ENCODE measurements around the gene EP400.

- TF ChIP-seq ZNF160 (CRISPR knock-in tag; IDR thresholded peaks at IDR 0.05) (no peak), AFF4 (CRISPR knock-in tag; IDR thresholded peaks at IDR 0.05) (no peak), GABPA (IDR thresholded peaks at IDR 0.05; ENCODE audit: low read depth, low read length) (no peak), GABPA (CRISPR knock-in tag; IDR thresholded peaks at IDR 0.05; ENCODE audit: low read depth) (no peak), ZNF484 (CRISPR knock-in tag; IDR thresholded peaks at IDR 0.05; ENCODE audit: borderline replicate concordance, low read depth) (no peak), BRF2 (CRISPR knock-in tag; IDR thresholded peaks at IDR 0.05) (no peak), RFX5 (IDR thresholded peaks at IDR 0.05; ENCODE audit: low read depth, low read length) (no peak), ZNF468 (CRISPR knock-in tag; IDR thresholded peaks at IDR 0.05) (no peak)
These were observed 124.5 kb downstream of the EP400 start for GRCh38 chr12:132074216-132074615.
